BJ (cell line): ENCODE data around the gene DUS1L. TPM values are rescaled to one million over a fixed set of nuclear protein-coding genes. Genes with fewer than 3 reads are reported as not detected.

Experiments
- CTCF ChIA-PET: fragments of 350-600 bp; formaldehyde crosslinking; extraction: SDS; loops from one replicate; lab custom pipeline; 2021; ENCODE audit warnings: antibody characterized with exemption, inconsistent platforms; lab: Yijun Ruan, JAX
- POLR2A ChIA-PET: fragments of 300-600 bp; sonication (Branson Sonifier 250); formaldehyde crosslinking; extraction: SDS; loops from one replicate; lab custom pipeline; 2021; ENCODE audit warnings: antibody characterized with exemption; lab: Charles Lee
- DNase-seq: peaks from one replicate; pipeline ENCODE4 v3.0.0-alpha.2; 2011; ENCODE audit warnings: low read depth
- H3K27me3 ChIP-seq: 2 replicates; pipeline ENCODE4 v1.6.0; 2011; ENCODE audit warnings: low read length; ENCODE audit not compliant: control insufficient read depth, insufficient read depth
- H3K36me3 ChIP-seq: 2 replicates; pipeline ENCODE4 v1.5.1; 2011; ENCODE audit warnings: low read length; ENCODE audit not compliant: control insufficient read depth, insufficient read depth
- H3K4me3 ChIP-seq: 2 replicates; pipeline ENCODE4 v1.5.1; 2011; ENCODE audit warnings: low read depth, mild to moderate bottlenecking, control low read depth, low read length
- polyA plus RNA-seq: library from polyadenylated mRNA; depleted of rRNA; stranded (reverse); fragments of >200 nt; gene quantifications from 2 replicates; pipeline ENCODE4 v1.2.3, GENCODE V29; 2011
- TF ChIP-seq, protein P1 (sequence below): IDR thresholded peaks from 2 replicates; pipeline ENCODE4 v1.5.1; 2011; ENCODE audit warnings: low read depth, mild to moderate bottlenecking, control low read depth, inconsistent platforms, low read length, moderate library complexity; ENCODE audit not compliant: insufficient read depth

DUS1L gene
- polyA plus RNA-seq, 1 experiment: 47.6 TPM

DNA sequence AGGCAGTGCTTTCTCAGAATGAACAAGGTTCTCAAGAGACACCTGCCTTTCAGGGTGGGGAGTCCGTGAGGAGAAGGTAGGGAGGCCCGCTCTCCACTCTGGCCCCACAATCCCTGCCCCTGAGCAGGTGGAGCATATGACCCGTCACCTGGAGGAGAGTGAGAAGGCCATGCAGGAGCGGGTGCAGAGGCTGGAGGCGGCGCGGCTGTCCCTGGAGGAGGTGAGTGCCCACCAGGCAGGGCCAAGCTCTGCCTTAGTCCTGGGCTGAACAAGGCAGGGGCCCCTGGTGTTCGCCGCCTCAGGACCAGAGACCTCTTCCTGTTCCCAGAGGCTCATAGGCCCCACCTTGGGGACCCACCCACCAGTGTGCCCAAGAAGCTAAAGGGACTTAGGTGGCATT, 36.6 kb downstream of the DUS1L start:
- CTCF ChIA-PET: interaction anchor here (0.6 to 4.8 kb wide), 8 partner anchors 8 to 133 kb away, joined by 3 to 101 read pairs (median 10); partner anchors contain the start of genes CENPX, DCXR and NOTUM
- TF ChIP-seq, protein P1, sequence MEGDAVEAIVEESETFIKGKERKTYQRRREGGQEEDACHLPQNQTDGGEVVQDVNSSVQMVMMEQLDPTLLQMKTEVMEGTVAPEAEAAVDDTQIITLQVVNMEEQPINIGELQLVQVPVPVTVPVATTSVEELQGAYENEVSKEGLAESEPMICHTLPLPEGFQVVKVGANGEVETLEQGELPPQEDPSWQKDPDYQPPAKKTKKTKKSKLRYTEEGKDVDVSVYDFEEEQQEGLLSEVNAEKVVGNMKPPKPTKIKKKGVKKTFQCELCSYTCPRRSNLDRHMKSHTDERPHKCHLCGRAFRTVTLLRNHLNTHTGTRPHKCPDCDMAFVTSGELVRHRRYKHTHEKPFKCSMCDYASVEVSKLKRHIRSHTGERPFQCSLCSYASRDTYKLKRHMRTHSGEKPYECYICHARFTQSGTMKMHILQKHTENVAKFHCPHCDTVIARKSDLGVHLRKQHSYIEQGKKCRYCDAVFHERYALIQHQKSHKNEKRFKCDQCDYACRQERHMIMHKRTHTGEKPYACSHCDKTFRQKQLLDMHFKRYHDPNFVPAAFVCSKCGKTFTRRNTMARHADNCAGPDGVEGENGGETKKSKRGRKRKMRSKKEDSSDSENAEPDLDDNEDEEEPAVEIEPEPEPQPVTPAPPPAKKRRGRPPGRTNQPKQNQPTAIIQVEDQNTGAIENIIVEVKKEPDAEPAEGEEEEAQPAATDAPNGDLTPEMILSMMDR: no peak
- DNase-seq: no peak
- H3K27me3 ChIP-seq: no peaks in the 10 kb centered on the region
- peaks cover 4% of the 10 kb centered on the region for H3K36me3 ChIP-seq
- no peak overlapping the region for H3K4me3 ChIP-seq
- POLR2A ChIA-PET: no interaction called here

DNA sequence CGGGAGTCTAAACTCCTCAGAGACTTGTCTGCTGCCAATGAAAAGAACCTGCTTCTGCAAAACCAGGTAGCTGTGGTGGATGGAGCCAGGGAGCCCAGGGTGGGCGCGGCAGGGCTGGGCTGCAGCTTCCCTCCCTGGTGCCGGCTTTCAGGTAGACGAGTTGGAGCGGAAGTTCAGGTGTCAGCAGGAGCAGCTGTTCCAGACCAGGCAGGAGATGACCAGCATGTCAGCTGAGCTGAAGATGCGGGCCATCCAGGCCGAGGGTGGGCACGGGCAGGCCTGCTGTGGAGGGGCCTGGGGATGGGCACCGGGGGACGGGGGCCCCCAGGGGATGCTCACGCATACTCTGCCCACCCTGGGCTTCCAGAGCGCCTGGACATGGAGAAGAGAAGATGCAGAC, 37.4 kb downstream of the DUS1L start:
- ChIA-PET POLR2A (no interaction called here), CTCF (interaction anchor here (2.2 to 4.8 kb wide), 3 partner anchors 10 to 127 kb away, joined by 7 to 101 read pairs (median 44); partner anchors contain the start of genes DCXR and NOTUM)
- Histone ChIP-seq H3K4me3 (no peak overlapping the region), H3K36me3 (peaks cover 4% of the 10 kb centered on the region), H3K27me3 (no peaks in the 10 kb centered on the region)
- TF ChIP-seq, protein P1: no peak
- DNase-seq: no peak

DNA sequence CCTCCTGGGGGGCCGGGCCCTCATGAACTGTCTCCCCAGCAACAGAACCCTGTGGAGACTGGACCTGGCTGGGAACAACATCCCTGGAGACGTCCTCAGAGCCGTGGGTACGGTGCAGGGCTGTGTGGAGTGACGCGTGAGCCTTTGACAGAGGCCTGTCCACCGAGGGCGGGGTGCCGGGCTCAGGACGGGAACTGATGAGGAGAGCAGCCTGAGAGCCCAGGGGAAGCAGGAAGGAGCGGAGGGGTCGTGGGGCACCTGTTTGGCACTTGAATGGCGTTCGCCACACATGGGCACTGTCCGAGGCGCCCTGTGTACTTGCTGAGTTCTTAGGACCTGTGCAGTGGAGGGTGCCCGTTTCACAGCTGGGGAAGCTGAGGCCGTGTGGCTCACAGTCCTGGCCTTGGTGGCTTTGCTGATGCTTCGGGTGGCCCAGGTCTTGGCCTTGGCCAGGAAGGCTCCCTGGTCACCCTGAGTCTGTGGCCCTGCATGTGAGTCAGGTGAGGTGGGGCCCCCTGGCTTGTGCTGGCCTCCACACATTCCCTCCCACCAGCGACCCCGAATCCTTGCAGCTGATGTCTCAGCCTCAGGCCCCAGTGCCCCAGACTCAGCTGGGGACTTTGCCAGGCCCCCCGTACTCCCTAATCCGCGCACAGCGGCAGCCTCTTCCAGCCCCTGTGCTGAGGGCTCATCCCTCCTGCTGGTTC, 40.0 kb downstream of the DUS1L start:
- CTCF ChIA-PET: interaction anchor here (0.6 to 11.6 kb wide), 4 partner anchors 12 to 176 kb away, joined by 3 to 218 read pairs (median 3); partner anchors contain the start of genes DCXR and NOTUM
- POLR2A ChIA-PET: no interaction called here
- TF ChIP-seq, protein P1: no peak

DNA sequence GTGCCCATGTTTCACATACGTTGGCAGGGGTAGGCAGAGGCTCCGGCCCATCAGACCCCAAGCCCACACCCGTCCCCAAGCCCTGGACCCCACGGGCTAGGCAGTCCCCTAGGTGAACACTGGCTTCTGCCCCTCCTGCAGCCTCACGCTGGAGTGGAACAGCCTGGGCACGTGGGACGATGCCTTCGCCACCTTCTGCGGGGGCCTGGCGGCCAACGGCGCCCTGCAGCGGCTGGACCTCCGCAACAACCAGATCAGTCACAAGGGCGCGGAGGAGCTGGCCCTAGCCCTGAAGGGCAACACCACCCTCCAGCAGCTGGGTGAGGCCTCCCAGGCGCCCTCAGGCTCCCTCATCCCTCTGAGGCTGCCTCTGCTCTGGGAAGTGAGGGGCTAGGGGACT, 40.7 kb downstream of the DUS1L start:
- Histone ChIP-seq H3K4me3 (no peak overlapping the region), H3K27me3 (no peaks in the 10 kb centered on the region), H3K36me3 (peaks cover 4% of the 10 kb centered on the region)
- POLR2A ChIA-PET: no interaction called here
- CTCF ChIA-PET: interaction anchor here (0.6 to 11.6 kb wide), 3 partner anchors 65 to 177 kb away, joined by 3 to 218 read pairs (median 3); partner anchors contain the start of gene NOTUM
- no peak for DNase-seq
- TF ChIP-seq, protein P1: no peak

More for the DNA sequence above, 40.0 kb downstream of the DUS1L start:
- H3K36me3 ChIP-seq: peaks cover 4% of the 10 kb centered on the region
- DNase-seq: no peak
- no peaks in the 10 kb centered on the region for H3K27me3 ChIP-seq
- no peak overlapping the region for H3K4me3 ChIP-seq
